NB4 (cell line): Measurements from ENCODE around the gene FOXA1.
"Not testable (repeated sequence)": the region's sequence is repeated elsewhere in the genome, so short reads cannot be mapped to it uniquely, and the experiment has no call there.

Experiments
- DNase-seq: peaks from one replicate; pipeline ENCODE4 v3.0.0; 2010; ENCODE audit warnings: low read depth
- H3K4me3 ChIP-seq: one replicate; pipeline ENCODE4 v1.5.1; 2011; ENCODE audit warnings: mild to moderate bottlenecking, low read depth, low read length, moderate library complexity
- CTCF ChIP-seq: IDR thresholded peaks from one replicate; pipeline ENCODE4 v1.5.1; 2012; ENCODE audit warnings: low read depth, low read length
- MAX ChIP-seq: IDR thresholded peaks from 2 replicates; pipeline ENCODE4 v1.6.1; 2011; ENCODE audit warnings: low read depth, low read length
- MYC ChIP-seq: IDR thresholded peaks from 2 replicates; pipeline ENCODE4 v1.6.1; 2011; ENCODE audit warnings: low read depth, low read length
- POLR2A ChIP-seq: IDR thresholded peaks from 2 replicates; pipeline ENCODE4 v1.6.1; 2011; ENCODE audit warnings: mild to moderate bottlenecking; ENCODE audit not compliant: insufficient read length; ENCODE audit errors: extremely low read depth

FOXA1 gene

GRCh38 chr14:37558740-37559139, 36.3 kb downstream of the FOXA1 start:
- DNase-seq, result no peak
- no peak for TF ChIP-seq CTCF
- TF ChIP-seq MAX, result no peak
- TF ChIP-seq MYC, result no peak
- TF ChIP-seq POLR2A, result no peak
- H3K4me3 ChIP-seq, result no peak overlapping the region

- not testable (repeated sequence) for DNase-seq, H3K4me3 ChIP-seq
Observed at GRCh38 chr14:37555596-37555995, 39.5 kb downstream of the FOXA1 start.

GRCh38 chr14:37553935-37554550, 41.0 kb downstream of the FOXA1 start:
- no peak for DNase-seq
- TF ChIP-seq MYC, result no peak
- no peak for TF ChIP-seq MAX
- TF ChIP-seq CTCF, result no peak
- no peak for TF ChIP-seq POLR2A
- H3K4me3 ChIP-seq, result no peak overlapping the region

- TF ChIP-seq MYC, result no peak
- no peak for TF ChIP-seq MAX
- TF ChIP-seq CTCF, result no peak
- no peak for TF ChIP-seq POLR2A
- no peak overlapping the region for H3K4me3 ChIP-seq
- no peak for DNase-seq
Observed at GRCh38 chr14:37551119-37551518, 43.9 kb downstream of the FOXA1 start.

- no peak overlapping the region for H3K4me3 ChIP-seq
- no peak for DNase-seq
- TF ChIP-seq MAX, result no peak
- no peak for TF ChIP-seq POLR2A
- no peak for TF ChIP-seq MYC
- TF ChIP-seq CTCF, result no peak
Observed at GRCh38 chr14:37550511-37550910, 44.5 kb downstream of the FOXA1 start.

- H3K4me3 ChIP-seq, result no peak overlapping the region
- TF ChIP-seq MYC, result no peak
- no peak for TF ChIP-seq MAX
- no peak for TF ChIP-seq CTCF
- TF ChIP-seq POLR2A, result no peak
- DNase-seq, result no peak
Observed at GRCh38 chr14:37546621-37547447, 48.2 kb downstream of the FOXA1 start.
